Measurements from ENCODE around the gene LRRC14B.

GRCh38 chr5:178110-178509, 13.2 kb upstream of the LRRC14B start:
- TF ChIP-seq, protein P1, sequence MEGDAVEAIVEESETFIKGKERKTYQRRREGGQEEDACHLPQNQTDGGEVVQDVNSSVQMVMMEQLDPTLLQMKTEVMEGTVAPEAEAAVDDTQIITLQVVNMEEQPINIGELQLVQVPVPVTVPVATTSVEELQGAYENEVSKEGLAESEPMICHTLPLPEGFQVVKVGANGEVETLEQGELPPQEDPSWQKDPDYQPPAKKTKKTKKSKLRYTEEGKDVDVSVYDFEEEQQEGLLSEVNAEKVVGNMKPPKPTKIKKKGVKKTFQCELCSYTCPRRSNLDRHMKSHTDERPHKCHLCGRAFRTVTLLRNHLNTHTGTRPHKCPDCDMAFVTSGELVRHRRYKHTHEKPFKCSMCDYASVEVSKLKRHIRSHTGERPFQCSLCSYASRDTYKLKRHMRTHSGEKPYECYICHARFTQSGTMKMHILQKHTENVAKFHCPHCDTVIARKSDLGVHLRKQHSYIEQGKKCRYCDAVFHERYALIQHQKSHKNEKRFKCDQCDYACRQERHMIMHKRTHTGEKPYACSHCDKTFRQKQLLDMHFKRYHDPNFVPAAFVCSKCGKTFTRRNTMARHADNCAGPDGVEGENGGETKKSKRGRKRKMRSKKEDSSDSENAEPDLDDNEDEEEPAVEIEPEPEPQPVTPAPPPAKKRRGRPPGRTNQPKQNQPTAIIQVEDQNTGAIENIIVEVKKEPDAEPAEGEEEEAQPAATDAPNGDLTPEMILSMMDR (IDR thresholded peaks at IDR 0.05), result no peak
- TF ChIP-seq POLR2A (IDR thresholded peaks at IDR 0.05), result no peak

Data from Peyer's patch (tissue), 4 donors.